Measurements from ENCODE around the gene C1QTNF5. TPM values are rescaled to one million over a fixed set of nuclear protein-coding genes. Genes with fewer than 3 reads are reported as not detected.

The C1QTNF5 gene
- total and polyA plus RNA-seq, 2 donors (not counting 1 experiment from before 2014, with no cell fraction given) = not detected

DNA sequence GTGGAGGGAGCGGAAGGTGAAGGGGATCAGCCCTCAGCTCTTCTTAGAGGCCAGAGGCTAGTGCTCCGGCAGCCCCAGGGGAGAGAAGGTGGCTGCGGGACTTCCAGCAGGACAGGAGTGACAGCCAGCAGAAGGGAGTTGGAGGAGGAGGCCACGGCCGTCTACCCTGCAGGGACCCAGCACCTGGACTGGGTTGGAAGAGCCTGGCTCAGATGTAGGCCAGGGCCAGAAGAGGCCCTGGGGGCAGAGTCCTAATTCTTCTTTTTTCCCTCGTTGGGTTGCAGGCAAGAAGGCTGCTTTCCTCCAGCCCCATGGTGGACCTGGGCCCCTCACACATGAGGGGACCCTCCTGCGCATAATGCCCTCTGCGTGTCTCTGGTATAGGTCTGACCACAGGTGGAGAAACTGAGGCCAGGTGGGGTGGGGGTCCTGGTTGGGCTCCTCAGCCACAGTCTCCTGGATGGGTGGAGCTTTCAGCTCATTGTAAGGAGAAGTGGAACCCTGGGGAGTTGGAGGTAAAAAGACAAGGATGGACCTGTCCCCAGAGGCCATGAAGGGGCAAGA lies 21.5 kb downstream of the C1QTNF5 start:
- peaks cover 13% of the 10 kb centered on the region for H3K27me3 Mint-ChIP-seq
- H3K9ac ChIP-seq (ENCODE audit: low read length) = no peak overlapping the region

More for the DNA sequence above, 21.5 kb downstream of the C1QTNF5 start:
- 80% methylated on average over 7 of the region's 8 CpGs for WGBS (ENCODE audit: insufficient coverage)
- no peaks in the 10 kb centered on the region for H3K36me3 ChIP-seq (replicated peaks in 1 of 2; ENCODE audit: control extremely low read depth in 1 of 2, control insufficient read depth in 1 of 2, extremely low read depth in 1 of 2, insufficient read depth in 2 of 2, low read length in 1 of 2)
- H3K9me3 Mint-ChIP-seq (ENCODE audit: insufficient read depth) = no peaks in the 10 kb centered on the region
- H3K27ac Mint-ChIP-seq = peak overlapping the region; percentile 22
- H3K4me3 Mint-ChIP-seq = peak overlapping the region; percentile 58
- H3K4me1 Mint-ChIP-seq = peaks cover 42% of the 10 kb centered on the region
- no peak overlapping the region for H3K4me3 ChIP-seq (ENCODE audit: control extremely low read depth in 1 of 5, extremely low read depth in 1 of 5, insufficient read depth in 1 of 5, low read depth in 2 of 5, low read length in 4 of 5)
- H3K27me3 ChIP-seq (replicated peaks in 1 of 4; ENCODE audit: control extremely low read depth in 1 of 4, control insufficient read depth in 3 of 4, insufficient read depth in 4 of 4, low read length in 3 of 4) = peaks cover 0 to 56% (median 22%) of the 10 kb centered on the region in 4 experiments
- intact Hi-C loops (cut with micrococcal nuclease) = no loop called here
- H3K79me2 ChIP-seq (ENCODE audit: control insufficient read depth, insufficient read depth, low read length) = no peaks in the 10 kb centered on the region
- TF ChIP-seq, protein P1, sequence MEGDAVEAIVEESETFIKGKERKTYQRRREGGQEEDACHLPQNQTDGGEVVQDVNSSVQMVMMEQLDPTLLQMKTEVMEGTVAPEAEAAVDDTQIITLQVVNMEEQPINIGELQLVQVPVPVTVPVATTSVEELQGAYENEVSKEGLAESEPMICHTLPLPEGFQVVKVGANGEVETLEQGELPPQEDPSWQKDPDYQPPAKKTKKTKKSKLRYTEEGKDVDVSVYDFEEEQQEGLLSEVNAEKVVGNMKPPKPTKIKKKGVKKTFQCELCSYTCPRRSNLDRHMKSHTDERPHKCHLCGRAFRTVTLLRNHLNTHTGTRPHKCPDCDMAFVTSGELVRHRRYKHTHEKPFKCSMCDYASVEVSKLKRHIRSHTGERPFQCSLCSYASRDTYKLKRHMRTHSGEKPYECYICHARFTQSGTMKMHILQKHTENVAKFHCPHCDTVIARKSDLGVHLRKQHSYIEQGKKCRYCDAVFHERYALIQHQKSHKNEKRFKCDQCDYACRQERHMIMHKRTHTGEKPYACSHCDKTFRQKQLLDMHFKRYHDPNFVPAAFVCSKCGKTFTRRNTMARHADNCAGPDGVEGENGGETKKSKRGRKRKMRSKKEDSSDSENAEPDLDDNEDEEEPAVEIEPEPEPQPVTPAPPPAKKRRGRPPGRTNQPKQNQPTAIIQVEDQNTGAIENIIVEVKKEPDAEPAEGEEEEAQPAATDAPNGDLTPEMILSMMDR (IDR thresholded peaks at IDR 0.05) = no peak
- TF ChIP-seq EZH2 (IDR thresholded peaks at IDR 0.05; ENCODE audit: borderline replicate concordance, insufficient read depth, low read depth, low read length, poor library complexity, severe bottlenecking) = no peak
- H4K20me1 ChIP-seq (ENCODE audit: control insufficient read depth, insufficient read depth, low read length, poor library complexity, severe bottlenecking) = no peaks in the 10 kb centered on the region
- no peak for DNase-seq
- H3K4me1 ChIP-seq (ENCODE audit: control insufficient read depth in 2 of 2, insufficient read depth in 2 of 2, low read length in 2 of 2) = peaks cover 35 to 57% of the 10 kb centered on the region in 2 donors
- peaks cover 0 to 9% (median 0%) of the 10 kb centered on the region in 3 donors for H3K9me3 ChIP-seq (ENCODE audit: control extremely low read depth in 1 of 3, control insufficient read depth in 2 of 3, insufficient read depth in 1 of 3, low read length in 2 of 3)
- H2AFZ ChIP-seq (ENCODE audit: insufficient read depth, low read depth, low read length, poor library complexity, severe bottlenecking) = no peak overlapping the region
- H3K27ac ChIP-seq (ENCODE audit: low read length in 2 of 2) = no peak overlapping the region
- H3K4me2 ChIP-seq (replicated peaks; ENCODE audit: low read depth, low read length, poor library complexity, severe bottlenecking) = peak overlapping the region; percentile 24
- POLR2A ChIA-PET = no interaction called here
- ATAC-seq (ENCODE audit: low read depth) = no peak
- CTCF ChIA-PET = interaction anchor here (1.2 kb wide), 1 partner anchor 113 kb away, joined by 3 read pairs; the partner anchor contains the start of gene CBL

All from B cell (primary cell).